ENCODE results near the gene TMEM97.

GRCh38 chr17:28335959-28336871 is 17.2 kb downstream of the TMEM97 start:
- TF ChIP-seq POLR2A (IDR thresholded peaks at IDR 0.05), result peak in 1 of 4 donors; percentile 58
- no peak for TF ChIP-seq CTCF (IDR thresholded peaks at IDR 0.05)

Measured in stomach (tissue), 4 donors.